ENCODE data around the gene RPAP3.

The RPAP3 gene

DNA sequence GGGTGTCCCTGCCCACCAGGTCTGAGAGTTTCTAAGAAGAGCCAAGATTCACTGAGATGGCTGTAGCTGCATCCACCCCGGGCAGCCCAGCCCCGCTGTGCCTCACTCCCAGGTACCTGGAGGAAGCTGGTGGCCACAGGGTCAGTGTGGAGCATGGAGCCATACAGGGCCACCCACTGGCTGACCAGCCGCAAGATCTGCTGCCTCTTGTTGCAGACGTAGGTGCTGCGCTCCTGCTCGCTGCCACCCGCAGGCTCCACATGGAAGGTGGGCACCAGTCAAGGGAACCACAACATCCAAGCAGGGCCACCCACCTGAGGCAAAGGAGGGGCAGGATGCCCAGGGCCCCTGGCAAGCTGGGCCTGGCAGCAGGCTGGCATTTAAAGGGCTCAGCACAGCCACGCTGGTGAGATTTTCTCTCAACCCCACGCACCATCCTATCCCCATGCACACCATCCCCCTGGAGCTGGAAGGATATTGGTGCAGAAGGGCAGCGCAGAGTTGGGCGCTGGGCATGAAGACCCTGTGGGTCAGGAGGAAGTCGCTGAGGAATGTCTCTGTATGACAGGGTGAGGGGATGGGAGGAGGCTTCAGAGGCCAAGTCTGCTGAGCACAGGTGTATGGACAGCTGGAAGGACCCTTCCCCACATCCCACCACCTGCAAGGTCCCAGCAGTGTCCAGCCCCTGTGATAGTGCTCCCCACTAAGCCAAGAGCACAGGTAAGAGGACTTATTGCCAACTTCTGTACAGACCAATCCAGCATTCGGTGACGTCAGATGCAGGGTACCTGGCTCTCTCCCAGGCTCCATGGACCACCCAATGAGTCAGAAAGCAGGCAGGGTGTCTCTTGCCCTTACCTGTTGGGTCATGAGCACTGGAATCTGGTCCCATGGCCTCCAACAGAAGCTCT lies 42.0 kb upstream of the RPAP3 start:
- Histone ChIP-seq H2AFZ (ENCODE audit: low read depth) (no peak overlapping the region), H3K79me2 (ENCODE audit: insufficient read depth, low read depth) (no peaks in the 10 kb centered on the region), H3K27me3 (ENCODE audit: insufficient read depth, low read depth) (no peaks in the 10 kb centered on the region), H3K9ac (no peak overlapping the region), H3K36me3 (ENCODE audit: insufficient read depth) (no peaks in the 10 kb centered on the region), H3K4me2 (no peak overlapping the region), H3K4me1 (ENCODE audit: low read depth, poor library complexity, severe bottlenecking) (peaks cover 29% of the 10 kb centered on the region), H4K20me1 (ENCODE audit: insufficient read depth) (no peaks in the 10 kb centered on the region), H3K27ac (no peak overlapping the region), H3K4me3 (IDR thresholded peaks at IDR 0.05; ENCODE audit: insufficient read depth, low read depth, low read length) (no peak overlapping the region)
- TF ChIP-seq, protein P1, sequence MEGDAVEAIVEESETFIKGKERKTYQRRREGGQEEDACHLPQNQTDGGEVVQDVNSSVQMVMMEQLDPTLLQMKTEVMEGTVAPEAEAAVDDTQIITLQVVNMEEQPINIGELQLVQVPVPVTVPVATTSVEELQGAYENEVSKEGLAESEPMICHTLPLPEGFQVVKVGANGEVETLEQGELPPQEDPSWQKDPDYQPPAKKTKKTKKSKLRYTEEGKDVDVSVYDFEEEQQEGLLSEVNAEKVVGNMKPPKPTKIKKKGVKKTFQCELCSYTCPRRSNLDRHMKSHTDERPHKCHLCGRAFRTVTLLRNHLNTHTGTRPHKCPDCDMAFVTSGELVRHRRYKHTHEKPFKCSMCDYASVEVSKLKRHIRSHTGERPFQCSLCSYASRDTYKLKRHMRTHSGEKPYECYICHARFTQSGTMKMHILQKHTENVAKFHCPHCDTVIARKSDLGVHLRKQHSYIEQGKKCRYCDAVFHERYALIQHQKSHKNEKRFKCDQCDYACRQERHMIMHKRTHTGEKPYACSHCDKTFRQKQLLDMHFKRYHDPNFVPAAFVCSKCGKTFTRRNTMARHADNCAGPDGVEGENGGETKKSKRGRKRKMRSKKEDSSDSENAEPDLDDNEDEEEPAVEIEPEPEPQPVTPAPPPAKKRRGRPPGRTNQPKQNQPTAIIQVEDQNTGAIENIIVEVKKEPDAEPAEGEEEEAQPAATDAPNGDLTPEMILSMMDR (conservative IDR thresholded peaks at IDR 0.05; ENCODE audit: low read depth, low read length) = no peak

DNA sequence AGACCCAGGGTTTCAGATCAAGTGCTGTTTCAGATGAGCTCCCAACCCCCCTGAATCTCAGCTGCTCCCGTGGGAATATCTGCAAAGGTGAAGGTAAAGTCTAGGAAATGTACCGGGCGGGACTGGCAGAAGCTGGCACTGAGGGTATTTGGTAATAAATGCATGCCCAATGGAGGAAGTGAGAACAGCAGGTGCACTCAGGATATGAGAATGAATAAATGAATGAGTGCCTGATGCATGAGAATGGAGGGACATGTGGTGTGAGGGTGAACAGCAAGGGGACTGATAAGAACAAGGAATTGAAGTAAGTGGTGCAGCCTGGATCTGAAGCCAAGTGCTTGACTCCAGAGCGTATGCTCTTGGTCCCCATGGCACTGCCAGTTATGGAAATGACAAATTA lies 41.3 kb upstream of the RPAP3 start:
- Histone ChIP-seq H3K79me2 (ENCODE audit: insufficient read depth, low read depth) (no peaks in the 10 kb centered on the region), H3K36me3 (ENCODE audit: insufficient read depth) (no peaks in the 10 kb centered on the region), H3K4me3 (IDR thresholded peaks at IDR 0.05; ENCODE audit: insufficient read depth, low read depth, low read length) (no peak overlapping the region), H2AFZ (ENCODE audit: low read depth) (no peak overlapping the region), H3K27me3 (ENCODE audit: insufficient read depth, low read depth) (no peaks in the 10 kb centered on the region), H3K4me2 (no peak overlapping the region), H3K9ac (no peak overlapping the region), H3K4me1 (ENCODE audit: low read depth, poor library complexity, severe bottlenecking) (peaks cover 28% of the 10 kb centered on the region), H4K20me1 (ENCODE audit: insufficient read depth) (no peaks in the 10 kb centered on the region), H3K27ac (no peak overlapping the region)
- TF ChIP-seq, protein P1 (conservative IDR thresholded peaks at IDR 0.05; ENCODE audit: low read depth, low read length) = no peak

DNA sequence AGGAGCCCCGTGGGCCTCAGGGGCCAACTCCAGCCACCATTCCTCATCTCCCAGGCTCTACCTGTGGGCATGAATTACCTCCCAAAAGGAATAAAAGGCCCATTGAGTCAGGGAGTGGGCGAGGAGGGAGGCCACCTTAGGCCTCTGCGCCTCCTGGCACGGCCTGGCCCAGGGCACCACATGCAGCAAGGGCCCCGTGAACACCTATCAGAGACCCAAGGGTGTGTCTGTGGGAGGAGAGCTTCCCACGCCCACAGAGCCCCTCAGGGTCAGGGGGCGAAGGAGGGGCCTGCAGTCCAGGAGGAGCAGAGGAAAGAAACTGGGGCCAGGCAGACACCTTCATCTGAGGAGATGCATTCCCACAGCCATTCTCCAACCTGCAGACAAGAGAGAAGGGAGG lies 40.7 kb upstream of the RPAP3 start:
- H3K27ac ChIP-seq = no peak overlapping the region
- no peaks in the 10 kb centered on the region for H3K27me3 ChIP-seq (ENCODE audit: insufficient read depth, low read depth)
- no peaks in the 10 kb centered on the region for H3K36me3 ChIP-seq (ENCODE audit: insufficient read depth)
- no peak overlapping the region for H3K4me3 ChIP-seq (IDR thresholded peaks at IDR 0.05; ENCODE audit: insufficient read depth, low read depth, low read length)
- H3K9ac ChIP-seq = no peak overlapping the region
- no peaks in the 10 kb centered on the region for H4K20me1 ChIP-seq (ENCODE audit: insufficient read depth)
- no peak overlapping the region for H3K4me2 ChIP-seq
- TF ChIP-seq, protein P1 (conservative IDR thresholded peaks at IDR 0.05; ENCODE audit: low read depth, low read length) = no peak
- H3K4me1 ChIP-seq (ENCODE audit: low read depth, poor library complexity, severe bottlenecking) = peaks cover 32% of the 10 kb centered on the region
- no peak overlapping the region for H2AFZ ChIP-seq (ENCODE audit: low read depth)
- no peaks in the 10 kb centered on the region for H3K79me2 ChIP-seq (ENCODE audit: insufficient read depth, low read depth)

DNA sequence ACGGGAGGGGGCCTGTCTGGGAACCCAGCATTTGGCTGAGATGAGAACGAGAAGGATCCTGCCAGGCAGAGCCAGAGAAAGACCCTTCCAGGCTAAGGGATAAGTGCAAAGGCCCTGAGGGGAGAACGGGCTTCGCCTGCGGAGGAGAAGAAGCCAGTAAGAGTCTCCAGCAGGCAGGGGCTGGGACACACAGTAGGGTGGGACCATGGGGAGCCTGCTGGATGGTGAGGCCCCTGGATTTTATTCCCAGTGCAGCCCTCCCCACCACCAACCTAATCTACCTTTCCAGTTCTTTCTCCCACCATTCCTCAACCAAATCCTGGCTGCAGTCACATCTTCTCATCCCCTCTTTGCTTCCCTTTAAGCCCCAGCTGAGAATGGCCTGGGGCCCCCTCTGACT lies 40.2 kb upstream of the RPAP3 start:
- Histone ChIP-seq H3K9ac (no peak overlapping the region), H4K20me1 (ENCODE audit: insufficient read depth) (no peaks in the 10 kb centered on the region), H3K27ac (no peak overlapping the region), H2AFZ (ENCODE audit: low read depth) (no peak overlapping the region), H3K4me3 (IDR thresholded peaks at IDR 0.05; ENCODE audit: insufficient read depth, low read depth, low read length) (no peak overlapping the region), H3K27me3 (ENCODE audit: insufficient read depth, low read depth) (no peaks in the 10 kb centered on the region), H3K4me2 (no peak overlapping the region), H3K4me1 (ENCODE audit: low read depth, poor library complexity, severe bottlenecking) (peaks cover 36% of the 10 kb centered on the region), H3K36me3 (ENCODE audit: insufficient read depth) (no peaks in the 10 kb centered on the region), H3K79me2 (ENCODE audit: insufficient read depth, low read depth) (no peaks in the 10 kb centered on the region)
- TF ChIP-seq, protein P1 (conservative IDR thresholded peaks at IDR 0.05; ENCODE audit: low read depth, low read length) = no peak
